SK-N-SH (cell line): Measurements from ENCODE around the gene RUVBL1. TPM values are rescaled to one million over a fixed set of nuclear protein-coding genes. Genes with fewer than 3 reads are reported as not detected.
A peak's percentile ranks its signal among the peaks of the same experiment; 100 is the strongest.

Experiments used
- CHD2 ChIP-seq: fragments of 150-350 bp; IDR thresholded peaks from 2 replicates; pipeline ENCODE4 v1.6.1; 2018; ENCODE audit warnings: low read length; ENCODE audit not compliant: partially characterized antibody
- CTCF ChIP-seq: fragments of 200-600 bp; sonication (generic); IDR thresholded peaks from 2 replicates; pipeline ENCODE4 v1.6.1; 2017; ENCODE audit warnings: antibody characterized with exemption, mild to moderate bottlenecking, moderate library complexity
- ELF1 ChIP-seq: IDR thresholded peaks from 2 replicates; pipeline ENCODE4 v1.4.0; 2012
- EP300 ChIP-seq, 2 experiments: IDR thresholded peaks; 2 replicates each; pipeline versions ENCODE4 v1.4.0 to v1.6.1; 2012; ENCODE audit warnings: borderline replicate concordance in 1 of 2, low read depth in 1 of 2, low read length in 1 of 2
- EZH2phosphoT487 ChIP-seq: fragments of 200-600 bp; sonication (generic); IDR thresholded peaks from 2 replicates; pipeline ENCODE4 v1.6.1; 2017; ENCODE audit warnings: low read depth, mixed run types, mild to moderate bottlenecking, antibody characterized with exemption, moderate library complexity, borderline replicate concordance
- FOSL2 ChIP-seq: IDR thresholded peaks from 2 replicates; pipeline ENCODE4 v1.4.0; 2012; ENCODE audit warnings: low read depth, mild to moderate bottlenecking, moderate library complexity, borderline replicate concordance
- FOXJ3 ChIP-seq: sonication (generic); formaldehyde crosslinking; IDR thresholded peaks from 2 replicates; pipeline ENCODE4 v1.5.1; 2020; ENCODE audit warnings: mild to moderate bottlenecking, missing genetic modification reagents
- IRF3 ChIP-seq: fragments of 150-350 bp; IDR thresholded peaks from 2 replicates; pipeline ENCODE4 v1.6.1; 2016; ENCODE audit warnings: mild to moderate bottlenecking, low read depth, low read length
- JUND ChIP-seq: IDR thresholded peaks from 2 replicates; pipeline ENCODE4 v1.4.0; 2012
- MEF2A ChIP-seq: IDR thresholded peaks from 2 replicates; pipeline ENCODE4 v1.4.0; 2012; ENCODE audit warnings: low read depth, borderline replicate concordance
- MXI1 ChIP-seq: IDR thresholded peaks from 2 replicates; pipeline ENCODE4 v1.6.1; 2012; ENCODE audit warnings: mild to moderate bottlenecking, low read depth, low read length, improper control_type of control experiment
- NFIC ChIP-seq: IDR thresholded peaks from 2 replicates; pipeline ENCODE4 v1.4.0; 2012; ENCODE audit warnings: borderline replicate concordance
- NRF1 ChIP-seq: IDR thresholded peaks from 2 replicates; pipeline ENCODE4 v1.6.1; 2012; ENCODE audit warnings: low read depth, mild to moderate bottlenecking, low read length
- RCOR1 ChIP-seq: fragments of 150-350 bp; IDR thresholded peaks from 2 replicates; pipeline ENCODE4 v1.6.1; 2017; ENCODE audit warnings: antibody characterized with exemption, low read length
- REST ChIP-seq: IDR thresholded peaks from 2 replicates; pipeline ENCODE4 v1.6.1; 2012; ENCODE audit warnings: mild to moderate bottlenecking, low read depth, low read length, moderate library complexity
- RFX5 ChIP-seq: IDR thresholded peaks from 2 replicates; pipeline ENCODE4 v1.6.1; 2012; ENCODE audit warnings: mild to moderate bottlenecking, improper control_type of control experiment, low read length
- SIN3A ChIP-seq: IDR thresholded peaks from 2 replicates; pipeline ENCODE4 v1.6.1; 2012; ENCODE audit warnings: low read depth, mild to moderate bottlenecking, low read length, moderate library complexity, borderline replicate concordance
- TAF1 ChIP-seq: IDR thresholded peaks from 2 replicates; pipeline ENCODE4 v1.6.1; 2012; ENCODE audit warnings: low read depth, mild to moderate bottlenecking, low read length, moderate library complexity, borderline replicate concordance
- TCF12 ChIP-seq: IDR thresholded peaks from 2 replicates; pipeline ENCODE4 v1.4.0; 2012
- TEAD4 ChIP-seq: IDR thresholded peaks from 2 replicates; pipeline ENCODE4 v1.4.0; 2012; ENCODE audit warnings: mild to moderate bottlenecking, borderline replicate concordance; ENCODE audit not compliant: insufficient read depth
- USF1 ChIP-seq: IDR thresholded peaks from 2 replicates; pipeline ENCODE4 v1.4.0; 2012; ENCODE audit warnings: low read depth, borderline replicate concordance
- YY1 ChIP-seq: IDR thresholded peaks from 2 replicates; pipeline ENCODE4 v1.4.0; 2012; ENCODE audit warnings: low read depth, mild to moderate bottlenecking
- ZBTB33 ChIP-seq: IDR thresholded peaks from 2 replicates; pipeline ENCODE4 v1.4.0; 2012; ENCODE audit warnings: low read depth, borderline replicate concordance
- polyA plus RNA-seq, 3 experiments: library from polyadenylated mRNA; depleted of rRNA; stranded (reverse); fragments of >200 nt; gene quantifications; 2 replicates each; pipeline ENCODE4 v1.2.3, GENCODE V29; 2012

The RUVBL1 gene
- polyA plus RNA-seq, 1 of the 3 experiments (the other 2 are of a cell fraction), result 140 TPM

GRCh38 chr3:128095222-128095703 lies 28.3 kb downstream of the RUVBL1 start (continued):
- TF ChIP-seq REST (no peak), ELF1 (no peak), SIN3A (peak; percentile 96), EP300 (IDR thresholded peaks at IDR 0.05; ENCODE audit: borderline replicate concordance in 1 of 2, low read depth in 1 of 2, low read length in 1 of 2) (no peak), ZBTB33 (no peak), TAF1 (no peak), IRF3 (no peak), FOSL2 (no peak), FOXJ3 (no peak), NFIC (no peak), TEAD4 (peak; percentile 62; the same call in 1 of the 2 replicates), NRF1 (no peak), TCF12 (peak; percentile 56; the same call in 1 of the 2 replicates), CTCF (peak; percentile 94), RFX5 (no peak), MEF2A (no peak), CHD2 (no peak), MXI1 (peak; percentile 99), RCOR1 (peak; percentile 33; the same call in 1 of the 2 replicates), EZH2phosphoT487 (no peak), USF1 (no peak), JUND (no peak), YY1 (peak; percentile 47; the same call in 1 of the 2 replicates)
- TF ChIP-seq, all 33 proteins: peak for 10
